HepG2 (cell line): ENCODE results near the gene GNG10. TPM values are rescaled to one million over a fixed set of nuclear protein-coding genes. Genes with fewer than 3 reads are reported as not detected.
A peak's percentile ranks its signal among the peaks of the same experiment; 100 is the strongest.

Experiments used
- DNMT3B ChIP-seq: conservative IDR thresholded peaks from 2 replicates; pipeline ENCODE4 v1.6.1; 2016; ENCODE audit warnings: missing biosample characterization, control low read depth
- EP300 ChIP-seq, 3 experiments: sonication (generic) in 1 of 3; formaldehyde crosslinking in 1 of 3; IDR thresholded peaks; 2 replicates each; pipeline versions ENCODE4 v1.5.1 to v1.6.1; 2011 to 2020; ENCODE audit warnings: low read depth in 2 of 3, low read length in 2 of 3, borderline replicate concordance in 1 of 3, improper control_type of control experiment in 1 of 3, mild to moderate bottlenecking in 1 of 3, missing genetic modification reagents in 1 of 3, moderate library complexity in 1 of 3
- HMG20B ChIP-seq: conservative IDR thresholded peaks from 2 replicates; pipeline ENCODE4 v1.6.1; 2016; ENCODE audit warnings: missing genetic modification reagents, missing compliant biosample characterization
- LCORL ChIP-seq, 2 experiments: fragments of 450-650 bp in 1 of 2; sonication (generic) in 1 of 2; formaldehyde crosslinking in 1 of 2; IDR thresholded peaks; 2 replicates each; pipeline versions ENCODE4 v1.5.0 to v1.6.1; 2017 to 2020; ENCODE audit warnings: antibody characterized with exemption in 1 of 2, missing genetic modification reagents in 1 of 2
- NCOR1 ChIP-seq: fragments of 200-600 bp; sonication (generic); IDR thresholded peaks from 2 replicates; pipeline ENCODE4 v1.7.0; 2017; ENCODE audit warnings: antibody characterized with exemption, low read length, borderline replicate concordance
- RARA ChIP-seq: IDR thresholded peaks from 2 replicates; pipeline ENCODE4 v1.6.1; 2016; ENCODE audit warnings: missing genetic modification reagents, missing compliant biosample characterization
- SOX13 ChIP-seq, 3 experiments: fragments of 450-650 bp in 1 of 3; sonication (generic) in 1 of 3; formaldehyde crosslinking in 1 of 3; IDR thresholded peaks in 2 of 3; conservative IDR thresholded peaks in 1 of 3; 2 replicates each; pipeline versions ENCODE4 v1.5.0 to v1.6.1; 2016 to 2020; ENCODE audit warnings: antibody characterized with exemption in 1 of 3, mild to moderate bottlenecking in 1 of 3, missing compliant biosample characterization in 1 of 3, missing genetic modification reagents in 1 of 3, moderate library complexity in 1 of 3
- ZNF205 ChIP-seq: IDR thresholded peaks from 2 replicates; pipeline ENCODE4 v1.6.1; 2018; ENCODE audit warnings: missing biosample characterization, missing genetic modification reagents
- ZNF354B ChIP-seq: sonication (generic); formaldehyde crosslinking; IDR thresholded peaks from 2 replicates; pipeline ENCODE4 v1.8.0; 2022; ENCODE audit warnings: mild to moderate bottlenecking, missing genetic modification reagents
- ZNF609 ChIP-seq: sonication (generic); formaldehyde crosslinking; IDR thresholded peaks from 2 replicates; pipeline ENCODE4 v1.4.0; 2020; ENCODE audit warnings: mild to moderate bottlenecking, missing genetic modification reagents, borderline replicate concordance
- polyA plus RNA-seq, 8 experiments: library from polyadenylated mRNA; depleted of rRNA in 3 of 8; stranded (reverse) in 7 of 8; unstranded in 1 of 8; fragments of >200 nt; fragmentation: Illumina TruSeq in 4 of 8; extraction: Trizol in 4 of 8; gene quantifications; 2 replicates each; pipeline versions ENCODE4 v1.2.1 to v1.2.3, GENCODE V29; 2011 to 2016; ENCODE audit warnings: low read depth in 4 of 8, missing spikeins in 1 of 8, mixed read lengths in 1 of 8; ENCODE audit not compliant: insufficient read depth in 1 of 8
- total RNA-seq, 5 experiments: library from RNA; depleted of rRNA; stranded (reverse); fragments of >200 nt; fragmentation: Illumina TruSeq; extraction: Trizol; gene quantifications; 2 replicates each; pipeline ENCODE4 v1.2.3, GENCODE V29; 2016; ENCODE audit warnings: low read depth in 1 of 5
- TF ChIP-seq, protein P1 (sequence below): sonication (generic); formaldehyde crosslinking; IDR thresholded peaks from 2 replicates; pipeline ENCODE4 v1.8.0; 2022; ENCODE audit warnings: mild to moderate bottlenecking, missing genetic modification reagents, borderline replicate concordance
- TF ChIP-seq, protein P2 (sequence below): sonication (generic); formaldehyde crosslinking; IDR thresholded peaks from 2 replicates; pipeline ENCODE4 v1.5.0; 2020; ENCODE audit warnings: mild to moderate bottlenecking, missing genetic modification reagents, moderate library complexity
- TF ChIP-seq, protein P3 (sequence below): sonication (generic); formaldehyde crosslinking; IDR thresholded peaks from 2 replicates; pipeline ENCODE4 v1.4.0; 2020; ENCODE audit warnings: mild to moderate bottlenecking, missing genetic modification reagents

The GNG10 gene
- total and polyA plus RNA-seq, 2 of the 13 experiments (the other 11 are each of a cell fraction or from before 2014, with no cell fraction given) = 29.8 to 32.4 TPM

DNA sequence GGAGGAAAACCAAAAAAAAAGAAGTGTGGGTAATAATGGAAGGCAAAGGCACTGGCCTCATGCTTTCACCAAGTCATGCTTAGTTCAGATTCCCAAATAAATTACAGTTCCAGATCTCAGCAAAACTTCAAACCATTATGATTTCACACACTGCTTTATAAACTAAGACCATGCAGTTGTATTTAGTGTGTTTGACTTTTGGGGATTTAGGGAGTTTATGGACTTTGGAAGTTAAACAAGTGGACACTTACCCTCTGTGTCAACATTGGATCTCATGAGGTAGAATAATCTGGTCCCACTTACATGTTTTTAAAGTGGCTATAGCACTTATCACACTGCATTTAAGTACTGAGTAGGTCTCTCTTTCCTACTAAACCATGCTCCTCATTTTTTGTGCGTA, 26.5 kb upstream of the GNG10 start (continued):
- TF ChIP-seq, protein P1, sequence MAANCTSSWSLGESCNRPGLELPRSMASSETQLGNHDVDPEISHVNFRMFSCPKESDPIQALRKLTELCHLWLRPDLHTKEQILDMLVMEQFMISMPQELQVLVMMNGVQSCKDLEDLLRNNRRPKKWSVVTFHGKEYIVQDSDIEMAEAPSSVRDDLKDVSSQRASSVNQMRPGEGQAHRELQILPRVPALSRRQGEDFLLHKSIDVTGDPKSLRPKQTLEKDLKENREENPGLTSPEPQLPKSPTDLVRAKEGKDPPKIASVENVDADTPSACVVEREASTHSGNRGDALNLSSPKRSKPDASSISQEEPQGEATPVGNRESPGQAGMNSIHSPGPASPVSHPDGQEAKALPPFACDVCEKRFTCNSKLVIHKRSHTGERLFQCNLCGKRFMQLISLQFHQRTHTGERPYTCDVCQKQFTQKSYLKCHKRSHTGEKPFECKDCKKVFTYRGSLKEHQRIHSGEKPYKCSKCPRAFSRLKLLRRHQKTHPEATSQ = peak; percentile 62; the same call in 1 of the 2 replicates
- peak; percentile 56; the same call in 1 of the 2 replicates for TF ChIP-seq NCOR1
- TF ChIP-seq ZNF354B (CRISPR knock-in tag) = no peak
- TF ChIP-seq LCORL (IDR thresholded peaks at IDR 0.05) = peak; percentile 95
- TF ChIP-seq LCORL (CRISPR knock-in tag; IDR thresholded peaks at IDR 0.05) = peak; percentile 75; the same call in 1 of the 2 replicates
- TF ChIP-seq SOX13 (IDR thresholded peaks at IDR 0.05) = no peak
- TF ChIP-seq SOX13 (CRISPR knock-in tag; conservative IDR thresholded peaks at IDR 0.05 in 1 of 2, IDR thresholded peaks at IDR 0.05 in 1 of 2) = peak in 1 of 2 experiments; percentile 68; a peak in 1 of 4 replicates
- TF ChIP-seq, protein P2, sequence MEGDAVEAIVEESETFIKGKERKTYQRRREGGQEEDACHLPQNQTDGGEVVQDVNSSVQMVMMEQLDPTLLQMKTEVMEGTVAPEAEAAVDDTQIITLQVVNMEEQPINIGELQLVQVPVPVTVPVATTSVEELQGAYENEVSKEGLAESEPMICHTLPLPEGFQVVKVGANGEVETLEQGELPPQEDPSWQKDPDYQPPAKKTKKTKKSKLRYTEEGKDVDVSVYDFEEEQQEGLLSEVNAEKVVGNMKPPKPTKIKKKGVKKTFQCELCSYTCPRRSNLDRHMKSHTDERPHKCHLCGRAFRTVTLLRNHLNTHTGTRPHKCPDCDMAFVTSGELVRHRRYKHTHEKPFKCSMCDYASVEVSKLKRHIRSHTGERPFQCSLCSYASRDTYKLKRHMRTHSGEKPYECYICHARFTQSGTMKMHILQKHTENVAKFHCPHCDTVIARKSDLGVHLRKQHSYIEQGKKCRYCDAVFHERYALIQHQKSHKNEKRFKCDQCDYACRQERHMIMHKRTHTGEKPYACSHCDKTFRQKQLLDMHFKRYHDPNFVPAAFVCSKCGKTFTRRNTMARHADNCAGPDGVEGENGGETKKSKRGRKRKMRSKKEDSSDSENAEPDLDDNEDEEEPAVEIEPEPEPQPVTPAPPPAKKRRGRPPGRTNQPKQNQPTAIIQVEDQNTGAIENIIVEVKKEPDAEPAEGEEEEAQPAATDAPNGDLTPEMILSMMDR (CRISPR knock-in tag) = no peak
- peak; percentile 71; the same call in 1 of the 2 replicates for TF ChIP-seq ZNF609
- TF ChIP-seq HMG20B (CRISPR knock-in tag) = peak; percentile 96
- peak in 1 of 2 experiments; percentile 65; a peak in 2 of 4 replicates for TF ChIP-seq EP300 (IDR thresholded peaks at IDR 0.05; ENCODE audit: low read depth in 2 of 2, low read length in 2 of 2)
- TF ChIP-seq EP300 (CRISPR knock-in tag; IDR thresholded peaks at IDR 0.05; ENCODE audit: borderline replicate concordance) = peak; percentile 30; the same call in 1 of the 2 replicates
- 0 out of 2 replicates have a peak, but pooled peaks have one; percentile 27 for TF ChIP-seq RARA (CRISPR knock-in tag)
- TF ChIP-seq, protein P3, sequence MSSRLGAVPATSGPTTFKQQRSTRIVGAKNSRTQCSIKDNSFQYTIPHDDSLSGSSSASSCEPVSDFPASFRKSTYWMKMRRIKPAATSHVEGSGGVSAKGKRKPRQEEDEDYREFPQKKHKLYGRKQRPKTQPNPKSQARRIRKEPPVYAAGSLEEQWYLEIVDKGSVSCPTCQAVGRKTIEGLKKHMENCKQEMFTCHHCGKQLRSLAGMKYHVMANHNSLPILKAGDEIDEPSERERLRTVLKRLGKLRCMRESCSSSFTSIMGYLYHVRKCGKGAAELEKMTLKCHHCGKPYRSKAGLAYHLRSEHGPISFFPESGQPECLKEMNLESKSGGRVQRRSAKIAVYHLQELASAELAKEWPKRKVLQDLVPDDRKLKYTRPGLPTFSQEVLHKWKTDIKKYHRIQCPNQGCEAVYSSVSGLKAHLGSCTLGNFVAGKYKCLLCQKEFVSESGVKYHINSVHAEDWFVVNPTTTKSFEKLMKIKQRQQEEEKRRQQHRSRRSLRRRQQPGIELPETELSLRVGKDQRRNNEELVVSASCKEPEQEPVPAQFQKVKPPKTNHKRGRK (CRISPR knock-in tag) = no peak
- TF ChIP-seq ZNF205 = peak; percentile 53; the same call in 1 of the 2 replicates
- no peak for TF ChIP-seq DNMT3B (CRISPR knock-in tag)
